Retinal pigment epithelial cell (primary cell): ENCODE measurements around the gene UBE2N.
A peak's percentile ranks its signal among the peaks of the same experiment; 100 is the strongest.
"Not testable (repeated sequence)": the region's sequence is repeated elsewhere in the genome, so short reads cannot be mapped to it uniquely, and the experiment has no call there.

Experiments
- DNase-seq: peaks from one replicate; pipeline ENCODE4 v3.0.0-alpha.2; 2010; ENCODE audit warnings: low read depth
- H3K4me3 ChIP-seq: 2 replicates; pipeline ENCODE4 v1.5.1; 2011; ENCODE audit warnings: mild to moderate bottlenecking, low read length, control low read depth, moderate library complexity
- TF ChIP-seq, protein P1 (sequence below): conservative IDR thresholded peaks from 2 replicates; pipeline ENCODE4 v1.5.1; 2011; ENCODE audit warnings: low read depth, low read length, control low read depth, inconsistent platforms

The UBE2N gene

DNA sequence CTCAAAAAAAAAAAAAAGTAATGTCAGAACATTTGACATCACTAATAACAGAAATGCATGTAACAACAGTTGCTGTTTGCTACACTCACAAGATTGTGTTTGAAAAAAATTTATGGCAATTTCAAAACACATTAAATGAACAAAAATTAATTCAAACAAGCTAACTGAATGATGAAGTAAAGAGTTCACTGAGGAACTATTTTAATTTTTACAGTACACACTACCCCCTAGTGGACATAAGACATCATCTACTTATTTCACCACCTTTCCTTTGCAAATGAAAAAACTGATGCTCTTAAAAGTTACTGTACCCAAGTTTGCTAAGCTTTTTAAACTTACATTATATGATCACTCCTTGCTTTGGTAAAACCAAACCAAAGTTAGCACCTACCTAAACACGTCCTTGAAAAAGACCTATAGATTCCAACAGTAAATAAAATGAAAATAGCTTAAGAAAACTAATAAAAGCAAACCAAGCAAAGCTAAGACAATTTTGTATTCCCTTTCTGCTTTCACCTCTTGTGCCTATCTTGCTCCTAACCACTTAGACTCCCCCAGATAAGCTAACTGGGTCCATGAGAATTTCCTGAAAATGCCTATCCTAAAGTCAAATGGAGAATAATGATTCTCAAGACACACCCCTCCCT lies 22.2 kb downstream of the UBE2N start:
- no peak overlapping the region for H3K4me3 ChIP-seq
- no peak for DNase-seq

GRCh38 chr12:93417967-93418480 lies 23.7 kb downstream of the UBE2N start:
- TF ChIP-seq, protein P1, sequence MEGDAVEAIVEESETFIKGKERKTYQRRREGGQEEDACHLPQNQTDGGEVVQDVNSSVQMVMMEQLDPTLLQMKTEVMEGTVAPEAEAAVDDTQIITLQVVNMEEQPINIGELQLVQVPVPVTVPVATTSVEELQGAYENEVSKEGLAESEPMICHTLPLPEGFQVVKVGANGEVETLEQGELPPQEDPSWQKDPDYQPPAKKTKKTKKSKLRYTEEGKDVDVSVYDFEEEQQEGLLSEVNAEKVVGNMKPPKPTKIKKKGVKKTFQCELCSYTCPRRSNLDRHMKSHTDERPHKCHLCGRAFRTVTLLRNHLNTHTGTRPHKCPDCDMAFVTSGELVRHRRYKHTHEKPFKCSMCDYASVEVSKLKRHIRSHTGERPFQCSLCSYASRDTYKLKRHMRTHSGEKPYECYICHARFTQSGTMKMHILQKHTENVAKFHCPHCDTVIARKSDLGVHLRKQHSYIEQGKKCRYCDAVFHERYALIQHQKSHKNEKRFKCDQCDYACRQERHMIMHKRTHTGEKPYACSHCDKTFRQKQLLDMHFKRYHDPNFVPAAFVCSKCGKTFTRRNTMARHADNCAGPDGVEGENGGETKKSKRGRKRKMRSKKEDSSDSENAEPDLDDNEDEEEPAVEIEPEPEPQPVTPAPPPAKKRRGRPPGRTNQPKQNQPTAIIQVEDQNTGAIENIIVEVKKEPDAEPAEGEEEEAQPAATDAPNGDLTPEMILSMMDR, result no peak
- no peak for DNase-seq
- no peak overlapping the region for H3K4me3 ChIP-seq

More for the DNA sequence above, 22.2 kb downstream of the UBE2N start:
- TF ChIP-seq, protein P1, result peak; percentile 49

DNA sequence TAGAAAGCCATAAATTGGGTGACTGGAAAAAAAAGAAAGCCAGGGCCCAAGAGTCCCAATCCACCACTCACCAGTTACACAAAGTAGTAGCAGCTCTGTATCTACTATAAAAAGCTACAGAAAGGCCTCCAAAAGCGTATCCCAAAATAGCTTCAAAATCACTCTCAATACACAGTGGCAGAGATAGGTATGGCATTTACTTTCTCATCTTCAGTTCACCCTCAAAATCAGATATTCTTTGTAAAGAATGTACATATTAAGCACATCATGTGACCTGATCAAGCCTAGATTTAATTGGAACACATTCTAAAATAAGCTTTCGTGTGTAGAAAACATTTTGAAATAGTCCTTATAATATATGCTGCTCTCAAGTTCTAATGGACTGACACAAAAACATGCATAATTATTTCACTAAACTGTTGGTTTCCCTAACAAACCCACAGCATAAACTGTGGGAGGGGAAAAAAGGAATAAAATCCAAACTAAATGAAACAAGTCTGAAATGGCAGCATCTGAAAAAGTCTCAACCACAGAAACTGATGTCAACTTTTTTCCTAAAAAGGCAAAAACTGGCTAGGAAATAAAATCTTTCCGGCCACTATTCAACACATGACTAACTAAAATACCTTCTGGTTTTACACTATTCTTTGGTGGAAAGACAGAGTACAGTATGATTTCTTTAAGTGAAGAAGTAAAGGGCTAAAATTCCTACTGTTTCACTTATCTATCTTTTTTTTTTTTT lies 25.9 kb downstream of the UBE2N start:
- TF ChIP-seq, protein P1, result no peak
- H3K4me3 ChIP-seq, result no peak overlapping the region
- DNase-seq, result no peak

DNA sequence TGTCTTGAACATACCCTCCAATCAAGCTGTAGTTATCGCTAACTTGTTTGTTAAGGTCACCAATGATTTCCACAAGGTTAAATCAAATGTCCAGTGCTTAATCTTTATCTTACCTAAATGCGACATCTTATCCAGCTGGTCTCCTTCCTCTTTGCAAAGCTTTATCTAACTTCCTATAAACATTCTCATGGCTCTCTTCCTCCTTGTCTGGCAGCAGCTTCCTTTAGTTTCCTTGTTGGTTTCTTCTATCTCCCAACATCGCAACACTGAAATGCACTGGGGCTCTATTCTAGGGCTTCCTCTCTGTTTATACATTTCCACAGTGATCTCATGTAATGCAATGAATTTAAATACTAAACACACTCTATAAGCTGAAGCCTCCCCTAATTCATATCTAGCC lies 28.7 kb downstream of the UBE2N start:
- TF ChIP-seq, protein P1, result no peak
- H3K4me3 ChIP-seq, result no peak overlapping the region
- no peak for DNase-seq

DNA sequence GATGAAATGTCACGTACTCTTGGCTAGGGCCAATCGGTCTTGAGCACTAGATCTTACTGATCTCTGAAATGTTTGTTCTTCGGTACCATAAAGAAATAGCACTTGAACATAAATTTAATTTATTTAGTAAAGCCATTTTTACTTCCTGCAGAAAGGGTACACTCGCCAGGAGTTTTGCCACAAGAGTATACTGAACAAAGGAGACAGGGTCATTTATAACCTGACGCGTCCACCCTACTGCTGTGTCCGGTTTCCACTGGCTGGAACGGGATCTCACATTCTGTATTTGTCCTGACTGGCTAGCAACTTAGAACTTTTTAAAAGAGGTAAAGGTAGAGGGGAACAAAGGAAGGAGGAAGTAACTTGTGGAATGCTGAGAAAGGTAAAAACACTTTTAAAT lies 29.4 kb downstream of the UBE2N start:
- not testable (repeated sequence) for H3K4me3 ChIP-seq, DNase-seq

- not testable (repeated sequence) for H3K4me3 ChIP-seq, DNase-seq
These were observed 30.7 kb downstream of the UBE2N start for GRCh38 chr12:93411060-93411459.

DNA sequence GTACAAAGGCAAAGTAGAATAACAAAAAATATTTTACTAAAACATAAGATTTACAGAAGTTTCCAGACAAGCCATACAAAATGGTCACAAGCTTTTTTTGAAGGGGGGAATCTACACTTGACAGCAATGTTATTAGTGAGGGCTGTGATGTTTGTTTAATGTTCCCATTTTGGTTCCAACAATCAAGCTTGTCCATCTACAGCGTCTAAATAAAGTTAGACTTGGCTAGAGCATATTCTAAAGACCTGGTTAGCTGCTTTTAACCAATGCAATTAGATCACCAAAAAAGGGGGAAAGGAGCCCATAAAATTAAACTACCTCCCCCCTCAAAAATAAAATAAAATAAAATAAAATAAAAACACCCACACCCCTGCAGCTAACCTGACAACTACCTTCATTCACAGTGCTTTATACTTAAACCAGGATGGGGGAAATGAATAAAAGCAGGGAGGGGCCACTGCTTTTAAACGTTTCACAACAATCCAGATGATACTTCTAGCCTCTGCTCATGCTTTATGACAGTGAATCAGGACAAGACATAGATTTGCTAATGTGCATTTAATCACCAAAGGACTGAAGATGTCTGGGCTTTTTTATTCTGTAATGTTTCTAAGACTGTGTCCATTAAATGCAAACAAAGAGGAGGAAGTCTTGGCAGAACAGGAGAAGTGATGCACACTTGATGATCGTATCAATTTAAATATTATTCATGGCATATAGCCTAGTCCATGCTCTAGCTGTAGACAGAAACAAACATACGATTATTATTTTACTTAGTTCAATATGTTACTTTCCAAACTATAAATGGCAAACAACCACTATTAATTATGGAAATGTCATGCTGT lies 32.2 kb downstream of the UBE2N start:
- not testable (repeated sequence) for DNase-seq, H3K4me3 ChIP-seq

GRCh38 chr12:93408813-93409212 lies 32.9 kb downstream of the UBE2N start:
- no peak overlapping the region for H3K4me3 ChIP-seq
- no peak for DNase-seq
- TF ChIP-seq, protein P1, result no peak
